HK-2 (cell line): ENCODE measurements around the gene NDUFA9.

Experiments used
- DNase-seq: peaks from one replicate; pipeline ENCODE4 v3.0.0-alpha.2; 2018; ENCODE audit not compliant: unreplicated experiment

The NDUFA9 gene

DNA sequence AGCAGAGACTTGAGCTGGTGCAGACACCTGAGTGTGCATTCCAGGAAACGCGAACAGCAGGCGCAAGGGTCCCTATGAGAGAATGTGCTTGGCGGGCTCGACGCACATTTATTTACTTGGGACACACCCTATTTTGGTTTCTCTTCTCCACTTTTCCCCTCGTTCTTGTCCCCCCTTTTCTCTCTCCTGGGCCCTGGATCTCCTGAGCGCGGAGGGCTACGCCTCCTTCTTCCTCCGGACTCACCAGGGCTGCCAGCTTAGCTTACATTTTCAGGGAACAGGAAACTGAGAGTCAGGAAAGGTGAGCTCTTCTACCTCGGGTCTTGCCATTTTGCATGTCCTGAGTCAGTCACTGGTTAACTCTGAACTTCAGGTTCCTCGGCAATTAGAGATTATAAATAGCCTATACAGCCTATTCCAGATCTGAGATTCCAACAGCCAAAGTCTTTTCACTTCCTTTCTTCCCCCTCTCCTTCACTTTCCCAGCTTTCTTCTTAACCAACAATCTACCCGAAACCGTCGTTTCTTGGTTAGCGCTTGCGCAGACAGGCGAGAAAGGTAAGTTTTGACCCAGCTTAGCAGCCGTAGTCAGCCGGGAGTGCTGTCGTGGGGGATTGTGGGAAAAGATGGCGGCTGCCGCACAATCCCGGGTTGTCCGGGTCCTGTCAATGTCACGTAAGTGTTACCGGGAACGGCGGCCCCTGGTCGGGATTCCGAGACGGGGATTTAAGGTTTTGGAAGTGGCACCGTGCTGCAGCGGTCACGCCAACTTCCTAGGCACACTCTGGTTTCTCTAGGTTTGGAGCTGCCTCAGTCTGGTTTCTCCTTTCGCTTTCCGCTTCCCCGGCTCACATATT is at the start of gene NDUFA9, which contains the start of gene AKAP3:
Gene NDUFA9, plus strand, starts transcription at position 614 of the 857 bp plus-strand sequence. Its CDS starts 13 bp downstream, at position 627.
Gene AKAP3, minus strand, starts transcription at position 551 of the 857 bp plus-strand sequence. CDS start 10,855 bp downstream, outside the sequence.
- DNase-seq = peak; percentile 83

DNA sequence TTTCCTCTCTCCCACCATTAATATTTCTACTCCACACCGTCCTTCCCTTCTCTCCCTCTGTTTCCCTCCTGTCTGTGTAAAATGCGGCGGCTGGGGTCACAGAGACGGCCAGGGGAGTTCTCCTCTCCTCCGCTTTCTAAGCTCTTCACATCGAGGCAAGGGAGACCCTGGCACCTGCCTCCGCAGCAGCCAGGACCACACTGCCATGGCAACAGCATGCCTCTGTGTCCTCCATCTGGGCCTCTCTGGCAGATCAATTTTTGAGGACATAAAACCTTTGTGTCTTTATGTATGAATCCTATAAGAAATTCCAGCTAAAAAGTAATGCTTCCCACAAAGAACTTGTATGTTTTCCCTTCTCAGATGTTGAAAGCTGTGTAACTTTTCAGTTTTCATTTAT is 45.5 kb upstream of the NDUFA9 start:
- DNase-seq = no peak

DNA sequence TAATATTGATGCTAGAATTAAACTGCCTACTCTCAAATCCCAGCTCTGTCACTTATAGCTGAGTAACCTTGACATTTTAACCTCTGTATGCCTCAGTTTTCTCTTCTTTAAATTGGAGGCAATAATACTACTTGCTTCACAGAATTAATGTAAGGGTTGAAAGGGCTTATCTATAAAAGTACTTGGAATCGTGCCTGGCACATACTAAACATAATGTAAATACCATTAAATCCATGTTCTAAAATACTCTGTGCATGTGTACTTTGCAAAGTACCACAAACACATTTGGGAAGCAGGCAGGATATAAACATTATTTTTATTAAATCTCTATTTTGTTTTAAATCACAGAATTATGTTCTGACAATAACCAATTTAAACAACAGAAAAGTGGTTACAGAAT is 45.0 kb upstream of the NDUFA9 start:
- DNase-seq = no peak

DNA sequence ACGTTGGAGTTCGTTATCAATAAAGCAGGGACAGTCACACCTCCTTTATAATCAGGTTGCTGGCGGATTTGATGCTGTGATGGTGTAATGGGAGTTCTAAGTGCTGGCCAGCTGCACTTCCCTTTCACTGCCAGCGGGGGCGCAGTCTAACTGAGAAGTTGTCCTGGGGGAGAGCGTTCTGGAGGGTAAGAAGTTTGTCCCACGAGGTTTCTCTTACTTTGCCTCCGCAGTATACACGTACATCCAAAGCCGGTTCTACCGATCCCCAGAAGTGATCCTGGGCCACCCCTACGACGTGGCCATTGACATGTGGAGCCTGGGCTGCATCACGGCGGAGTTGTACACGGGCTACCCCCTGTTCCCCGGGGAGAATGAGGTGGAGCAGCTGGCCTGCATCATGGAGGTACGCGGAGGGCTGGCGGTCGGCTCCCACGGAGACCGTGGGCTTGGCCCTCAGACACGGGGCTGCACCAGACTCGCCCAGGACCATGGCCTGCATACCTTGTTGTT is 44.2 kb upstream of the NDUFA9 start:
- peak; percentile 81 for DNase-seq

DNA sequence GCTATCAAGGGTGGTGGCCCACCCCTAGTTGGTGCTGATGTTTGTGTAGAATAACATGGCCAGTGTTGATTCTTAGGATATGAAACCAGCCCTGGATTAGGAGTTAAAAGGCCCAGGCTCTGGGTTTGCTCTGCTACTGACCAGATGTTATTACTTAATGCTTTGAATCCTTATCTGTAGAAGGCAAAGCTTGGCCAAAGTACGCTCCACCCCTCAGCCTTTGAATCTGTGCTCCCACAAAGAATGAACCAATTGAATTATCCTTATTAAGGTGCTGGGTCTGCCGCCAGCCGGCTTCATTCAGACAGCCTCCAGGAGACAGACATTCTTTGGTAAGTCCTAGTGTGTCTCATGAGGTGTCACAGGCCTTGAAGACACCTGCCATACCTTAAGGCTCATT is 41.9 kb upstream of the NDUFA9 start:
- DNase-seq = no peak

DNA sequence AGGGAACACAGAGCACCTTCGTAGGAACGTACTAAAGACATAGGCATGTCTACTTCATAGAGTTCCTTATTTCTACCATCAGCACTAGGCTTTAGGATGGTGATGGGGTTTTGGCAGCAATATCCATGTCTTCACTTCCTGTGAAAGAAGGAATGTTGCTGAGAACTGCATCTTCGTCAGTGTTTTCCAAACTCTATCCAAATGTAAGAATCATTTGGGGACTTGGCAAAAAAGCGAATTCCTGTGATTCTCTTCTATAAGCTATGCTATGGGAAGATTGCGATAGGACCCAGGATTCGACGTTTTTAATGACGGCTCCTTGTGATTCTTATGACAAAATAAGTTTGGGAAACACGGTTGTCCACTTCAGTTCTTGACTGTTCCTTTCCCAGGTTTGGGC is 39.8 kb upstream of the NDUFA9 start:
- no peak for DNase-seq

DNA sequence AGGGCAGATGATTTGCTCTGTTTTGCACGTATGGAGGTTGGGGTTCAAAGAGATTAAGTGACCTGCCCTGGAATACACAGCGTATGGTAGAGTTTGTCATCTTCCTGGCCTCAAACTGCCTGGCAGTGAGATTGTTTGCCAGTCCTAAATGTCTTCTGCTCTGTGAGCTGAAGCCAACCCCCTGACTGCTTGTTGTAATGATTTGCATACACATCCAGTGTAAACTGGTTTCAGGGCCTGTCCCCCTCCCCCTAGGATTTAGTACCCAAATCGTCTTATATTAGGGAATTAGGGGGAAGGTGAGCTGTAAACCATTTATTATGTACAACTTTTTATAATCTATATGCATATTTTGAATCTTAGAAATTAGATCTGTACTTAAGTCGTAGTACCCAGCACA is 38.4 kb upstream of the NDUFA9 start:
- DNase-seq = no peak

DNA sequence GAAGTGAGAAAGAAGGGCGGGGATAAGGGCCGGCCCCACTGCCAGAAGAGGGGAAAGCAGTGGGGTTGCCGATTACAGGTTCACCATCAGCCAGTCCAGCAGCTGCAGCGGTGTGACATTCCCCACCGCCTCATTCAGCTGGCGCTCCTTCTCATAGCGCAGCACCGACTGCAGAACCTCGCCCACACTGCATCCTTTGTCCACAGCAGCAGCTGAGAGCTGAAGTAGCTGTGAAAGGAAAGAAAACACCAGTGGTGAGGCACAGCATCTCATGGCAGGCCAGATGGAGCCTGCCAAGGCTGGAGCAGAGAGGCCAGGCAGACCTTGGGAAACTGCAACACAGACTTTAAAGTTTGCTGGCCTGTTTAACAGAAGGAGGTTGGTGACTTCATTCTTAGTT is 33.2 kb upstream of the NDUFA9 start:
- DNase-seq = no peak

DNA sequence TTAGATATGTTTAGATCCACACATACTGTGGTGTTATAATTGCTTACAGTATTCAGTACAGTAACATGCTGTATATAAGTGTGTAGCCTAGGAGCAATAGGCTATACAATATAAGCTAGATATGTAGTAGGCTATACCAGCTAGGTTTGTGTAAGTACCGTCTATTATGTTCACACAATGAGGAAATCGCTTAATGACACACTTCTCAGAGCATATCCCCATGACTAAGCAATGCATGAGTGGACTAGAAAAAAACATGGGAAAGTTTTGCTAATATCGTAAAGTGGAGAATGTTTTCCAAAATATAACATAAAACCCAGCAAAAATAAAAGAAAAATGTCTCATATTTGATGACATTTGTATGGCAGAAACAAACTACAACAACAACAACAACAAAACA is 27.4 kb upstream of the NDUFA9 start:
- no peak for DNase-seq

DNA sequence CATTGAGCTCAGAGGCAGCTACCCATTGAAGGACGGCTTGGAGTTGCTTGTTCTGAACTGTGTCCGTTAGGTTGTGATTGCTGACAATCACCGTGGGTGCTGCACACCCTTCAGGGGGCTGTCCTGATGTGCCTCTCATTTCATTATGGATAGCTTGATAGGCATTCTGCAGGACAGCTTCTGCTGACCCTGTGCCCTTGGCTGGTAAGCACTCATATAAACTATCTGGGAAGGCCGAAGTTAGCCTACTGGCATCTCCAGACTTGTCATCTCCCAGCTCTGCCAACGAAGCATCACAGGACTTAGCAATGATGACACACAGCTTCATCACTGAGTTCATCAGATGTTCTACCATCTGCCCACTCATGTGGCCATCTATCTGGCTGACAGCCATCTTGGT is 22.4 kb upstream of the NDUFA9 start:
- DNase-seq = no peak

DNA sequence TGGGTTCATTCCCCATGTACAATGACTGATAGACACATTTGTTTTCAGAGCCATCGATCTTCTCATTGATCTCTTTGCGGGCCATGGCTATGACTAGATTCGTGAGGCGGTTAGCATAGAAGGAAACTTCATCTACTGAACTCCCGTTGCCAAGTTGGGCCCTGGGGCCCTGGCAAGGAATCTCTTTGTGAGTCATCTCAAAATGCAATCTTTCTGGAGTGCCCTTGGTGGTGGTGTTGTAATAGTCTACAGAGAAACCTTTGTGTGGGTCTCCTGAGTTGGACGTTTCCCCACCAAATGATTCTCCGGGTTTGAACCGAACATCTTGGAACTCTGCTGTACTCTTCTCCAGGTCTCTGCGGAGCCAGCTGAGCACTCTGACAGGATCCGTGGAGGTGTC is 20.5 kb upstream of the NDUFA9 start:
- DNase-seq = no peak

DNA sequence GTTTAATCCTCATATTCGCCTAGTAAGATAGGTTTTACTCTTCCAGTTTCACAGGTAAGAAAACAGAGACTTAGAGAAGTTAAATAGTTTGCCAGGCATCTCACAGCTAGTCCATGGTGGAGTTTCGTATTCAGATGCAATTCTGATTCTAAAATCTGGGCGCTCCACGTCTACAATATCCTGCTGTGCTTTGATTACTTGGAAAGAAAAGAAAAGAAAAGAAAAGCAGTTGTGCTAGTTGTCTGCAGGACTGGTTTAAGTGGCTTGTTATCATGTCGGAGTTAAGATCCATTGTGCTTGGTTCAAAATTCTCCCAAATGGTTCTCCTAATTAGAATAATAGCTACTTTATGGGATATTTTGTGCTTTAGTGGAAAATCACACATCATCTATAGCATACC is 18.7 kb upstream of the NDUFA9 start:
- no peak for DNase-seq

DNA sequence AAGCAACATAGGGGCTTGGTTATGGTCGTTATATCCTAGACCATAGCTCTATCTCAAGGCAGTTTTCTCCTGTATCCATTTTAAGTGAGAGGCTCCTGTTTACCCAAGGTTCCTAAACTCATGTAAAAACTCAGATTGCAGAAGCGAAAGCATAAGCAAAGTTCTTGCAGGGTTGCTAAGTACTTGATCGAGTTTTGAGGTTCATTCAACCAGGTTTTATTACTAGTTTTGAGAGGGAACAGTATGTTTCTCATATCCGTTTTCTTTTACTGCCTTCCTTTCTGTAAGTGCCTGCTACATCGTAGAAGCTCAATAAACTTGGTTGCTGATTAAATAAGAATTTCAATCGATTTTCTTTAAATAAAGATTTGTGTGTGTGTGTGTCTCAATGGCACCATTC is 5.2 kb upstream of the NDUFA9 start:
- DNase-seq = no peak

DNA sequence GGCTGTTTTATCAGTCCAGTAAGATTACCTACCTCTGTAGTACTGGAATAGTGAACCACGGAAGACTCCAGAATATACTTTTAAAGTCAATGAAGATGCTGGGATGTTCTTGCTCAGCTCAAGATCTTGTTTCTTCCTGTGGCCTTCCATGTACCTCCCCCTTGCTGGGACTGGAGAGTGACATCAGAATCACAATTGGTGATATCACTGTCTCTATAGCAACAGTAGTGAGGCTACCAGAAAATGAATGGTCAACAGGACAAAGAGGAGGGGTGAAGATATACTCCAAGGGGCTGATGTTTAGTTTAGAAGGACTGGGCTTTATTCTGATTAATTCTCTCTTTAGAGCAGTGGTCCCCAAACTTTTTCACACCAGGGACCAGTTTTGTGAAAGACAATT is 3.9 kb upstream of the NDUFA9 start:
- no peak for DNase-seq

DNA sequence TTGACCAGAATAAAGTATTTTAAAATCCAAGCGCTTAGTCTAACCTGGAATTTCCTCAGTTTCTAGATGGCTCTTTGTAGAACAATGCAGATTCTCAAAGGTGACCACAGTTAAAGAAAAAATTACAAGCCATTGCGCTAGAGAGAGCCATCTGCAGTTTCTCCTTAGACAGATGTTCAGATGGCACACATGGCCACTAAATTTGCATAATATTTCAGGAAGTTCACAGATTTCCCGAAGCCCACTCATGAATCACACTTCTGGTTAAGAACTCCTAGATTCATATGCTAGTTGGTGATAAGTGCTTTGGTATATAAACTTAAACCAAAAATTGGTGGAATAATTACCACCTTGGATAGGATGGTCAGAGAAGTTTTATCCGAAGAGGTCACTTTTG is 812 bp upstream of the NDUFA9 start:
- no peak for DNase-seq

DNA sequence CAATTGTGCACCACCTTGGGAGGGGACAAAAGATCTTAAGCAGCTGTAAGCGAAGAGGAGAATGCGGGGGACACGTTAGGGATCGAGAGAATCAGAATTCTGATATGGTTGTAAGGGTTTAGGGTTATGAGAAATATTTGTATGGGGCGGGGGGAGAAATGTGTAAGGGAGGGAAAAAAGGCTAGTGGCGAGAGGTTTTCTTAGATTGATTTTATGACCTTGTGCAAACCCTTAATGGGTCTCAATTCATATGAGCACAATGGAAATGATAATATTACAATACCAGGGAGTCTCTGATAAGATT is 396 bp downstream of the NDUFA9 start:
- DNase-seq = no peak

DNA sequence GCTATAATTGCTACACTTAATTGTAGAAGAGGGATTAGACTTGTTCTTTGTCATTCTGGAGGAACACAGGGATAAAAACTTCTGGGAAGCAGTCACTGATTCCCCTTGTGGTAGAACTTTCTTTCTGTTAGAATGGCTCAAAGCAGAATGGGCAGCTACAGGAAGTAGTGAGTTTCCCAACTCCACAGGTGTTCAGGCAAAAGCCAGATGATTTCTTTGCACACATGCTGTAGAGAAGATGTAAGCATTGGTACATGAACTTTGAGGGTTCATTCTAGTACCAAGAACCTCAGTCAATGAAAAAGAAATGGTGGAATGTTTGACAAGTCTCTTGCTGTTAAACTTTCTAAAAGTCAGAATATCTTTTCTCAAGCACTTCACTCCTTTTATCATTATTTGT is 4.3 kb downstream of the NDUFA9 start:
- DNase-seq = no peak

DNA sequence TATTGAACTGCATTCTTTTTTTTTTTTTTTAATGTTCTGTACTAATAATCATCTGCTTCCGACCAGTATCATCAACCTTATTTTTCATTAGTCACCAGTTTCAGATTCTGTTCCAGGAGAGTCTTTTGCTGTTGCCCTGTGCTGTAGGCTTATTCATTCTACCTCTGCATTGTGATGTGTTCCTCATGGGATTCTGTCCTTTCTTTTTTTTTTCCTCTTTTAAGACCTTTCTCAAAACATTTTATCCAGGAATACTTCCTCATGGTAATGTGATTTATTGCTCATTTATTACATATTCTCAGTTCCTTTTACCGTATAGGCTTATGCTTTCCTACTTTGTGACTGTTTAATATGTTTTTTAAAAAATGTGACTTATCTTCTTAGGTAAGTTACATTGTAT is 4.8 kb downstream of the NDUFA9 start:
- no peak for DNase-seq

DNA sequence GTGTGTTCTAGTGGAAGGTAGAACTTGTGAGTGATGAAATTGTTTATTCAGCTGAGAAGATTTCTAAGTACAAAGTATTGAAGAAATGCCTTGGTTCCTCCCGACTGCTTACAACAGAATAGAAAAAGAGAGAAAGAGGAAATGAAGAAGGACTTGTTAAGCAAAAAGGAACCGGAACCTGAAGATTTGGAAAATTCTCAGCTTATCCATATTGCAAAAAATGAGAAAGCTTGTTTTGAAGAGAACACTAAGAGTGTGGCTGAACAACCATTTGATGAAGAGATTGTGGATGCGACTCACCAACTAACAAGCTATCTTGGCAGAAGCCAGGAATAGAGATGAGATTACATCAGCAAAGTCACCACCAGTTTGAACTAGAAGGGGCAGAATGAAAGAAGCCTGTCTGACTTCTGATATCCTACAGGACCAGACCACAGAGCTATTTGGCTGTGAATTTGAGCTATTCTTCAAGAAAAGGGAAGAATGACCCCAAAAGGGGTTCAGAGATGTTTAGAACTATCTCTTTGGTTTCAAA is 15.1 kb downstream of the NDUFA9 start:
- DNase-seq = peak; percentile 5

DNA sequence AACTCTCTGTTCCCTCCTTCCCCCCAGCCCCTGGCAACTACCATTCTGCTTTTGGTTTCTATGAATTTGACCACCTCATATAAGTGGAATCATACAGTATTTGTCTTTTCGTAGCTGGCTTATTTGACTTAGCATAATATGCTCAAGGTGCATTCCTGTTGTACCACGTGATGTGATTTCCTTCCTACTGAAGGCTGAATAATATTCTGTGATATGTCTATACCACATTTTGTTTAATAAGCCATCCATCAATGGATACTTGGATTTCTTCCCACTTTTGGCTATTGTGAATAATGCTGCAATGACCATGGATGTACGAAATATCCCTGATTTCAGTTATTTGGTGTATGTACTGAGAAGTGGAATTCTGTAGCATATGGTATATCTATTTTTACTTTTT is 16.3 kb downstream of the NDUFA9 start:
- DNase-seq = no peak

DNA sequence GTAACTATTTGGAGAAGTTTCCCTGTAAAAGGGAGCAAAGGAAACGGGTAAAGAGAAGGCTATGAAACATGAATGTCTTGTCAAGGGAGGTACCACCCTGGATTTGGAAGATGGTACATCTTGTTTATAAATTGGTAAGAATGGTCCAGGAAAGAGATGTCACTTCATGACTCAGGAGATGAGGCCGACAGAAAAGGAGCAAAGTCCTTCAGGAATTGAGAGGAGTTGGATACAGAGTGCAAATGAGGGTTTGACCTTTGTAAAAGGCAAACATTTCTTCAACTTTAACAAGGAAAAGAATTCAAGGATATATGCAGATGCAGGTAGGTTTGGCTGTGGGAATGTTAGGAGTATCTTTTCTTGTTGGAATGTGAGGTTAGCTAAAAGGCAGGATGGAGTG is 30.8 kb downstream of the NDUFA9 start:
- DNase-seq = no peak

DNA sequence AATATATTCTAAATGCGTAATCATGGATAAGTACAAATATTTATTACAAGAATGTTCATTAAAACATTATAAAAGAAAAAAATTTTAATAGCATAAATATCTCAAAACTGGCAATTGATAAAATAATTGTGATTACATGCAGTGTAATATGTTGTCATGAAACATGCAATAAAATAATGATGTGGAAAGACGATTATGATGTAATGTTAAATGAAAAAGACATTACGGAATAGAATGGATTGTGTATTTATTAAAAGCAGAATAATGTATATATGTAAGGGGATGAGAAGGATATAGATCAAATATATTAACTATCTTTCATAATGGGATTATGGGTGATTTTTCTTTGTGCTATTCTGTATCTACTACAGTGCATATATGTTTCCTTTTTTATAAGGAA is 32.8 kb downstream of the NDUFA9 start:
- DNase-seq = no peak

DNA sequence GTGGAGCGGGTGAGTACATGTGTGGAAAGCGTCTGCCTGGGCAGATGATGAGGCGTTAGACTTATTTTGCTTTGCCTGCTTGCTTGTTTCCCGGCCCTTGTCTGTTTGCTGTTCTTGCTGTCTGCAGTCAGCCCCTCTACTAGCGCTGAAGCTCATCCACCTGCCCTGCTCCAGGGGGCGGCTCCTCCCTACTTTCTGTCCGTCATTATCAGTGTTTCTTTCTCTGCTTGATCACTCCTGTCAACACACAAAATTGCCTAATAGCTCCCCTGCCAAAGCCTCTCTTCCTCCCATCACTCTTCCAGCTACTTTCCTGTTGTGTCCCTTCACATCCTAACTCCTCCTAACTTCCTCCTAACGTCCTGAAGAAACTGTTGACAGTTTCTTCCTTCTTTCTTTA is 36.4 kb downstream of the NDUFA9 start:
- DNase-seq = no peak

DNA sequence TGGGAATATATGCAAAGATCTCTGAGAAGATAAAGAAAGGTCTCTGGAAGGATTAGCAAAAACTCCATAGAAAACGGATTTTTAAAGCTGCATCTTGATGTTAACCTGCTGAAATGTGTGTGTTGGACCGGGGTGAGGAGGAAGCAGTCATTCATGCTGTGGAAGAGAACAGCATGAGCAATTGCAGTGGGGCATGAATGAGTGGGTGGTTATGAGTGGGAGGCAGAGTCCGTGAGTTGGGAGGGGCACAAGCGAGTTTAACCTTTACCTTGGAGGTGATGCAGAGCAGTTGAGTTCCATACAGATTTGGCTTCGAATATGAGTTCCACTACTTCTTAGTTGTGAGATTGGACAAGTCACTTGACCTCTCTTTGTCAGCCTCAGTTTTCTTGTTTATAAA is 41.8 kb downstream of the NDUFA9 start:
- DNase-seq = no peak
